Epithelial cell of proximal tubule (primary cell): ENCODE measurements around the gene EPHA4. TPM values are rescaled to one million over a fixed set of nuclear protein-coding genes. Genes with fewer than 3 reads are reported as not detected.

ENCODE experiments used
- DNase-seq: peaks from one replicate; pipeline ENCODE4 v3.0.0-alpha.2; 2011; ENCODE audit warnings: low read depth
- H3K4me3 ChIP-seq: 2 replicates; pipeline ENCODE4 v1.5.1; 2011; ENCODE audit warnings: low read depth, mild to moderate bottlenecking, low read length
- total RNA-seq: library from RNA; depleted of rRNA; stranded (reverse); fragments of >200 nt; gene quantifications from 2 replicates; pipeline ENCODE4 v1.2.3, GENCODE V29; 2015
- TF ChIP-seq, protein P1 (sequence below): conservative IDR thresholded peaks from 2 replicates; pipeline ENCODE4 v1.5.1; 2012; ENCODE audit warnings: low read depth, mild to moderate bottlenecking, low read length

EPHA4 gene
- total RNA-seq, 1 donor from 2014 or later, result 13.3 TPM

DNA sequence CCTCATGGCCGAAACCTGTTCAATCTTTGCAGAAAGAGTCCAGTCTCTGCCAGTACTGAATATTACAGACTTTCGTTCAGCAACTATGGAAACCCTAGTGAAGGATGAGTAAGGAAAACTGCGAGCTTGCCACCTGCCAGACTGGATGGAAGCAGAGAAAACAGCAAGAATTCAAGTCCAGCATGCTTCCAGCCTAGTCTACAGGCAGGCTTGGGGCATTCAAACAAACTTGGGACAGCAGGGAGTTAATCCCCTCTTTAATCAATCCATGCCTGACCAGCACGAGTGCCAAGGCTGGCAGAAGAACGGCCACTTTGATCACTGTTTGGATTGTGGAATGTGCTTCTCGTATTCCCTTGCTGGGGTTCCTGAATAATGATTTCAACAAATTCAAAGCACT lies 145.2 kb downstream of the EPHA4 start:
- no peak for DNase-seq
- H3K4me3 ChIP-seq, result no peak overlapping the region
- TF ChIP-seq, protein P1, sequence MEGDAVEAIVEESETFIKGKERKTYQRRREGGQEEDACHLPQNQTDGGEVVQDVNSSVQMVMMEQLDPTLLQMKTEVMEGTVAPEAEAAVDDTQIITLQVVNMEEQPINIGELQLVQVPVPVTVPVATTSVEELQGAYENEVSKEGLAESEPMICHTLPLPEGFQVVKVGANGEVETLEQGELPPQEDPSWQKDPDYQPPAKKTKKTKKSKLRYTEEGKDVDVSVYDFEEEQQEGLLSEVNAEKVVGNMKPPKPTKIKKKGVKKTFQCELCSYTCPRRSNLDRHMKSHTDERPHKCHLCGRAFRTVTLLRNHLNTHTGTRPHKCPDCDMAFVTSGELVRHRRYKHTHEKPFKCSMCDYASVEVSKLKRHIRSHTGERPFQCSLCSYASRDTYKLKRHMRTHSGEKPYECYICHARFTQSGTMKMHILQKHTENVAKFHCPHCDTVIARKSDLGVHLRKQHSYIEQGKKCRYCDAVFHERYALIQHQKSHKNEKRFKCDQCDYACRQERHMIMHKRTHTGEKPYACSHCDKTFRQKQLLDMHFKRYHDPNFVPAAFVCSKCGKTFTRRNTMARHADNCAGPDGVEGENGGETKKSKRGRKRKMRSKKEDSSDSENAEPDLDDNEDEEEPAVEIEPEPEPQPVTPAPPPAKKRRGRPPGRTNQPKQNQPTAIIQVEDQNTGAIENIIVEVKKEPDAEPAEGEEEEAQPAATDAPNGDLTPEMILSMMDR, result no peak

DNA sequence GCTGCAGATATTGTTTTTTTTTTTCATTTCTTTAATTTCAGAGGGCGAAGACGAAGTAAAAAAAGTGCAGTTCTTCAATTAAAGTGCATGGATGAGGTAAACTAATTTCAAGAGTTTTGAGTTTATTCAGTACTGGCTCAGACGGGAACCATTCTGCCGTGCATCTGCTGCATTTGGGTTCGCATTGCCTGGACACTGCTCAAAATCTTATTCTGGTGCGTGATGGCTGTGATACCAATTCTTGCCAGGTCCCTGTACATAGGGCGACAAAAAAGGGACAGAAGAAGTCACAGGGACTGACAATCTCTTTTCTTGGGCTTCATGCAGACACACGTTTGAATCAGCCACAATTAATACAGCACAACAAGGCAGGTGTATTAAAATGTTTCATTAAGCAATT lies 146.2 kb downstream of the EPHA4 start:
- no peak for DNase-seq
- H3K4me3 ChIP-seq, result no peak overlapping the region
- TF ChIP-seq, protein P1, result no peak

DNA sequence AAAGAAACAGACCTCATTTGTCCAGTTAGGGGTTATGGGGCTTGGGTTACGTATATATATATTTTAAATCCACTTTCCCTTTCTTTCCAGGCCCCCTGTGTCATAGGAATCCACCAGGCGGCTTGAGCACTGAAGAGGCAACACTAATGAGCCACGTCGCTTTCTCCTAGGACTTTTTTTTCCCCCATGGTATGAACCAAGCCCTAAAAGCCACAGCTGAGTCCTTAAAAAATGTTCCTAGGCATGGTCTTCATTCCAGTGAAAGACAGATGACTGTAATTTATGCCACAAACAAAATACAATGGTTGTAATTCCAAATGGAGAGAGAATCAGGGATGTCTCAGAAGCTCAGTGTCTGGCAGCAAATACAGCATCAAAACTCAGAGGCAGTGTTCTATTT lies 146.8 kb downstream of the EPHA4 start:
- no peak overlapping the region for H3K4me3 ChIP-seq
- TF ChIP-seq, protein P1, result no peak

DNA sequence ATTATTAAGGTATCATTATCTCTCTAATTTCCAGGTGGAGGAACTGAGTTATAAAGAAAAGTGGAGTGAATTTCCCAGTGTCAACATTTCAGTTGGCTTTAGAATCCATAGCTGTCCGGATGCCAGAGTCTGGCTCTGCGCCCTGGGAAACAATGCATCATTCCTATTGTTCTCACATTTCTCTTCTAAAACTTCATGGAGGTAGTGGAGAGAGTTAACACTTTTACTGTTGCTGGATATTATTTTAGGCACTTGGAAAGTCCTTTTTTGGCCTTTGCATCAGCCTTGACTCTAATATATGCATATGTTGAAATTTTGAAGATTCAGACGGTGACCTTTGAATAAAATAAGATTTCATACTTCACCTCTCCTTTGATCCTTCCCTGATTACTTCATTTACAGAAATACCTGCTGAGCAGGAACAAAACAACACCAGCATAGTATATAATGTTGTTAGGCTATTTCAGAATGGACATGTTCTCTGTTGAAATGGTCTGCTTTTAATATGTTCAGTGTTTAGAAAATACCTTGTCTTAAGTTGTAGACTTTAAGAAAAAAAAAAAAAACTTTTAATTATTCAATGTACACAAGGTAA lies 148.8 kb downstream of the EPHA4 start:
- TF ChIP-seq, protein P1, result no peak
- DNase-seq, result no peak
- no peak overlapping the region for H3K4me3 ChIP-seq

More for the DNA sequence above, 146.8 kb downstream of the EPHA4 start:
- no peak for DNase-seq

DNA sequence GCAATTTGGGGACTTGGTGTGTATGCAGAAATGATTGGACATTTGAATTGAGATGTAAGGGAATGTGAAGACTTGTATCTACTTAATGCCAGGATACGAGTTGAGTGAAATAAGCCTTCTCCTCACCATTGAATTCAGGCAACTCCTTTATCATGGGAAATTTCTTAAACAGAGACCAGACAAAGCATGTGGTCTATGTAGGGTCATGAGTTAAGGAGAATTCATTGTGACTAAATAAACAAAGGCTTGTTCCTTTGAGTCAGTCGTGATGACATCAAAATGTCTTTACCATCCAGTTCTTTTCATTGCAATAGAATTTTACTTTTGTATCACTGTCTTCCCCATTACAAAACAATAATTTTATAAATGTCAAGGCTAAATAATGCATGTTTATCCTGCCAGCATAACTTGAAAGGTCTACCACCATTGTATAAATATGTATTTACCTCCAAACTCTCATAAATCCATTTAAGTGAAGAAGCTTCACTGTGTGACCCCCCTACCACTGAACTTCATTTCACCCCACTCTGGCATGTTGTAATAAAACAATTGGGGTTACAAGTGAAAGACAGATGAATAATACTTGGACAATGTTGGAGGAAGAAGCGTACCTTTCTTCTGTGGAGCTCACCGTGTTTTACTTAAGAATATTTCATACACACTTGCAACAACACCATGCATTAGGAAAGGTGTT lies 149.4 kb downstream of the EPHA4 start:
- H3K4me3 ChIP-seq, result no peak overlapping the region
- DNase-seq, result no peak
- TF ChIP-seq, protein P1, result no peak

DNA sequence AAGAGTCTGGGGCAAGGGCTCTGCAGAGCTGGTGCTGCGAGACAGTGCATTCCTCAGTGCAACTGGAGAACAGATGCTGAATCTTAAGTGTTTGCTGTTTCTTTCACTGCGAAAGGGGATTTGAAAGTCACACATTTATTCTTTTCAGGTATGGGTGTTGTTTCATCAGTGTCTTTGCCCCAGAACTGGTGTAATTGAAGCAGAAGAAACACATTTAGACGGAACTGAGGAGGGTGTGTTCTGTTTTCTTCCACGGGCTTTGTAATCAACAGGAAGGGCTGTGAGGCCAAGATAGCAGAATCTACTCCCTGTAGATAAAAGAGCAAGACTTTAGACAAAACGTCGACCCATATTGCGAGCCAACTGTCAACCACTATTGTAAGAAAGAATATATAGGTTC lies 151.9 kb downstream of the EPHA4 start:
- H3K4me3 ChIP-seq, result no peak overlapping the region
- no peak for DNase-seq
- TF ChIP-seq, protein P1, result no peak

DNA sequence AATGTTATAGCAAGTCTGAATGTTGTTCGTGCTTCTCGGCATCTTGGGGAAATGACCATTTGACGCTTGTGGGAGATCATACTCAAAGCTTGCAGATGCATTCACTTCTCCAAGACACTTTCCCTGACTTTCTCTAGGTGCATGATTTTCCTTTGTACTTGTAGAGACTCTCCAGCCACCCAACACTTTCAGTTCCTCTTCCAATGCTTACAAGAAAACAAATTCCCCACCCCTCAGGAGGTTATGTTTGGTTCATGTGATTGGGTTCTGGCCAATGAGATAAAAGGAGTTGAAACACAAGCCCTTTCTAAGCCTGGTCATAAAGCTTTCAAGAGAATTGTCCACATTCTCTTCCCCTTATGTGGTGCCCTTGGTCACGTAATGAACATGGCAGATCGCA lies 156.3 kb downstream of the EPHA4 start:
- H3K4me3 ChIP-seq, result no peak overlapping the region
- TF ChIP-seq, protein P1, result no peak
- DNase-seq, result no peak
